K562 treated with DMSO at 1 percent for 4 hours (cell line): Measurements from ENCODE around the gene CYP19A1. TPM values are rescaled to one million over a fixed set of nuclear protein-coding genes. Genes with fewer than 3 reads are reported as not detected.

Source experiments
- total RNA-seq: library from RNA; unstranded; fragments of 300-600 nt; gene quantifications from 2 replicates; pipeline ENCODE4 v1.2.3, GENCODE V29; 2022; ENCODE audit not compliant: insufficient read depth

Gene CYP19A1
- 1.7 TPM in 1 of 2 replicates, not detected in the other for total RNA-seq

GRCh38 chr15:51338496-51338895, at the start of gene CYP19A1:
CYP19A1 (minus strand) TSS chr15:51338596; CDS start chr15:51242912, 95,684 bp downstream.

GRCh38 chr15:51341366-51342226, 3.2 kb upstream of the CYP19A1 start, which contains the start of gene GLDN:
GLDN (plus strand) TSS chr15:51341655; CDS start chr15:51341685, 30 bp downstream.

Other genes starting within 250 kb of the CYP19A1 start
- gene TNFAIP8L3, start 243.7 kb downstream of the CYP19A1 start, total RNA-seq = not detected in 2 replicates
- 0.40 and 0.44 TPM in 2 replicates for gene GLDN, start 3.1 kb upstream of the CYP19A1 start, total RNA-seq